Stimulated activated CD8-positive, alpha-beta memory T cell treated with anti-CD3 and anti-CD28 coated beads, Interleukin-4, amount 100 ng/mL, for 48 hours (primary cell): ENCODE measurements around the gene NUMA1.

Experiments
- DNase-seq: peaks from one replicate; pipeline ENCODE4 v3.0.0-alpha.2; 2020

NUMA1 gene

DNA sequence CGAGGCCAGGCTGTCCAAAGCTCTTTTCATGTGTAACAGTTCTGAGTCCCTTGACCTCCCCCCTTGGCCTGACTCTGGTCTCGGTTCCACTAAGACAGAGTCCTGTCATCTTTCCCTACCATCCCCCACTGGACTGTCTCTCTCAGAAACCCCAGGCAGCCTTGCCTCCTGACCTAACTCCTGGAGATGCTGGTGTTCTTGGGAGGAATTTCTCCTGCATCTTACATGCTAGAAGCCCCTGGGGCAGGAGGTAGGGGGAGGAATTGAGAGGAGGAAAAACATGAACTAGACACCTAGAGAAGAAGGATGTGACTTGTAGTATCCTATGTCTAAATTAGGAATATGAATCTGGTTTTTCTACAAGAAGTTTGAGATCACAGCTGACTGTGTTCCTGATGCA lies 82.3 kb downstream of the NUMA1 start:
- DNase-seq: no peak

DNA sequence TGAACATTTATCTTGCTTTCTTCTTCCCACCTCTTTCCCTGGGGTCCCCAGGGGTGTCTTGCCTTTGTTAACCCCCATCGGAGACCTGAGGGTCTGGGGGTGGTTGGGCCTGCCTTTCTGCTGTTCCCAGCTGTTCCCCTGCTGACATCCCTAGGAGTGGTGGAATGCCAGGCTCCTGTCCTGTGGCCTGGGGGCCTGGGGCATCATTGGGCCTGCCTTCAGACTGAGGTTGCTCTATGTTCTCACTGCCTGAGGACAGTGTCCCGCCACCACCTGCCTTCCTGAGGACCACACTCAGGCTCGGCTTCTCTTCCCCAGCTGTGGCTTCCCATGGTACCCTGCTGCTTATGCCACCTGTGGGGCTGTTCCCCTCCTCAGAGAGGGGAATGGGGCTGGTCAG lies 82.7 kb downstream of the NUMA1 start:
- no peak for DNase-seq

DNA sequence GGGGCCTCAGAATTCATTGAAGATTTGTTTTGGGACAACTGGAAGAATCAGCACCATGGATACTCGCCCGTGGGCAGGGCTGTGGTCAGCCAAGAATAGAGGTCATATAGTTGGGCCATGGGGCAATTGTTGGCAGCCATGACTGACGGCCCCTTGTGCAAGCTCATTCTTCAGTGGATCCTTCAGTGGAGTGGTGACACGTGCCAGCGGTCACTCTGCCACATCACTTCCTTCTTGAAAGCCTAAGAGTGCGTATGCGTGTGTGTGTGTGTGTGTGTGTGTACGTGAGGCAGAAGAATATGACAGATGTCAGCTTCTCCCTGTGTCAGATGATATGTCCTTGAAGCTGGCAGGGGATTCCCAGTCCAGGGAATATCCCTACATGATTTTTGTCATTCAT lies 83.4 kb downstream of the NUMA1 start:
- DNase-seq: no peak

DNA sequence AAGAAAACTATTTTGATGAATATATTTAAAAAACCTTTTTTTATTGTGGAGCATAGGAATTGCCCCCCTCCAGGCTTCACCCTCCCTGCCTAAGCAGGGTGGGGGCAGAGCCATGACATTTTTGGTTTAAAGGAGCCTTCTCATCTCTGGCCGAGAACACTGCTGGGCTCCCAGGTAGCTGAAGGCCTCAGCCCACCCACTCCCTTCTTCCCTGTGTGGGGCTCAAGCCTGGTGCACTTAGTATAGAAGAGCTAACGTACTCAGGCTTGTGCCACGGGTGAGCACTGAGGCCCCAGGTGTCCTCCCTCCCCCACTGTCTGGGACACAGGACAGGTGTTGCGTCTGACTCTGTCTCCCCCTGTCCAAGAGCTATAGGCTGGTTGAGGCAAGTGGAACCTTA lies 83.8 kb downstream of the NUMA1 start:
- no peak for DNase-seq

DNA sequence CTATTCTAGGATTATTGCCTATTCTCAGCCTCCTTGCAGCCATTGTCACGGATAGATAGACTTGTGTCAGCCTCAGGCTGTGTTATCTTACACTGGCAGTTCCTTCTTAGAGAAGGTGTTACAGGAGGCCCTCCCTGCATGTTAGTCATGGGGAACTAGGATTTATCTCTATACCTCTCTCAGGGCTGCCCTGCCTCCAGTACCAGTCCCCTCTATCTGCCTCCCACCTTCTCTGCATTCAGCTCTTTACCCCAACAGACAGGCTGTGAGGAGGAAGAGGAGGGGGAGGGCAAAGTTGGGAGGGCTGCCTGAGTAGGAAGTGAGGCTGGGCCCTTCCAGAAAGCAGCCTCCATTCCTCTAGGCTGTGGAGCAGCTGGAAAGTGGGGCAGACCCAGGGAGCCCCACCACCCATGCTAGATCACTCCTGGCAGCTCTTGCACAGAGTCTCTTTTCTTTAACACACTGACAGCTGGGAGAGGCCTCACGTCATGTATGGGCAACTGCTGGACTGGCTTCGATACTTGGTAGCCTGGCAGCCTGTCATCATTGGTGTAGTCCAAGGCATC lies 84.5 kb downstream of the NUMA1 start:
- DNase-seq: no peak

DNA sequence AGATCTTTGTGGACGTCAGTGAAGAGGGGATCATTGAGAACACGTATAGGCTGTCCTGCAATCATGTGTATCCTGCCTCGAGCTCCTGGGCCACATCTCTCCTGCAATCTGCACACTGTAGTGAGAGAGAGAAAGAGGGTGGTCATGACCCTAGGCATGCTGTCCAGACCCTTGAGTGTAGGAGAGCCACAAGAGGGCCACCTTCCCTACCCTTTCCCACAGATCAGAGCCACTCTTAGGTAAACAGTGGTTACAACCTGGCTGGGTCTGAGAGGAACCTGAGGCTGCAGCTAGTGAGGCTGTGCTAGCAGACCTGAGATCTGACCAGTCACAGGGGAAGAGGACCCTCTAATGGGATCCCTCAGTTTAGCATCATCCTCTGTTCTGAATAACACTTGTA lies 85.6 kb downstream of the NUMA1 start:
- no peak for DNase-seq

DNA sequence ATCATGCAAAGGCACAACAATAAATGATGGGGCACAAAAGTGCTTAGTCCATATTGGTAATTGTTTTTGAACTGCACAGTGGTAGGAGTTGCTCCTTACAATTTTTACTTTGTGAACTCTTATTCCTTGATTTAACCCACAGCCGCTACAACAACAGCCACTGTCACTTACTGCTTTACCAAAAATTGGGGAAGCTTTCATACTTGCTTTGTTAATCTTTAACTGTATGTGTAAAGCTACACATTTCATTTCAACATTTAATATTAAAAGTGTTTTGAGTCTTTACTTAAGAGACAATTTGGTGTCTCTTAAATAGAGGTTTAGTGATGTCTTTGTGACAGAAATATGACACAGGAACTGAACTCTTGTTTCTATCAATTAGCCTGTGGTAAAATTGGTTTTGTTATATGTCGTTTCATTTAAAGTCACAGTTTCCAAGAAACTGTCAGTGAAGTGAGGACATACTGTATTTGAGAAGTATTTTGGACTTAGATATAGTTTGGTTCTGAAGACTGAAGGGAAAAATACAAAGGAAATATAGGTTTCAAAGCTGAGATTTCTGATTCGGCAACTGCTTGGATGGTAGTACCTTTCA lies 88.1 kb downstream of the NUMA1 start:
- no peak for DNase-seq

DNA sequence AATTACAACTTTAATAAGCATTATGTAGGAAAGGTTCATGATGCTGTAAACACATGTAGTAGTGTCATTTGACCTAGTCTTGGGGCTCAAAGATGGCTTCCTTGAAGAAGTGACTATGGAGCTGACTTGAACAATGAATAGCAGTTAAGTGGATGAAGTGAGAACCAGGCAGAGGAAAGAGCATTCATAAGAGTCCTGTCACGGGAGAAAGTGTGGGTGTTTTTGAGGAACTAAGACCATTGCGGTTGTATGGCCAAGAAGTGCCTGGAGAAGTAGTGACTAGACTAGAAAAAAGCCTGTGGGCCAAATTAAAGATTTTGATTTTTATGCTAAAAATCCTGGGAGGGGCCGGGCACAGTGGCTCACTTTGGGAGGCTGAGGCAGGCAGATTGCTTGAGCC lies 88.8 kb downstream of the NUMA1 start:
- no peak for DNase-seq

DNA sequence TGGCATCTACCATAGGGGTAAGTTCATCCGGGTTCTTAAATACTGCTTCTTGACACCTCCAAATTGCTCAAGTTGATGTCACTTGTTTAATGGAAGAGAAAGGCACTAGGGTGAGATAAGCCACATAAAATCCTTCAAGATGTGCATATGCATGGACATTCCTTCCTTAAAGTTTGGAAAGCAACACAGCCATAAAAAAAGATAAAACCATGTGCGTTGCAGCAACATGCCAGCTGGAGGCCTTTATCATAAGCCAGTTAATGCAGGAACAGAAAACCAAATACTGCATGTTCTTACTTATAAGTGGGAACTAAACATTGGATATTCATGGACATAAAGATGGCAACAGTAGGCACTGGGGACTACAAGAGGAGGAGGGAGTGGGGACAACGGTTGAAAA lies 89.6 kb downstream of the NUMA1 start:
- DNase-seq: no peak

DNA sequence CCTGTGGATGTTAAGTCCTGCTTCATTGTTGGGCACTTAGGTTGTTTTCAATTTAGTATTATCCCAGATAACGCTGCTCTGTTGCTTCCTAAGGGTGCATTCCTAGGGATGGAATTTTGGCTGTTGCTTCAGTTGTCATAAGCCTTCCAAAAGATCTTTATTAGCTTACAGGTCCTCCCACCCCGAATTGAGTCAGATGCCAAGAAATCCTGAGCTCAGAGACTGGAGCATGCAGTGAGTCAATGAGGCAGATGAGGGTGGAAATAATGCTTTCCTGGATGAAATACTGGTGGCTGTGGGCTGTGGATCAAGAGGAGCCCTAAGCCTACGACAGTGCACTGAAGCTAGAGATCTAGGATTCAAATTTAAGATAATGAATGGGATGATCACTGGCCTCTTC lies 92.3 kb downstream of the NUMA1 start:
- DNase-seq: no peak

DNA sequence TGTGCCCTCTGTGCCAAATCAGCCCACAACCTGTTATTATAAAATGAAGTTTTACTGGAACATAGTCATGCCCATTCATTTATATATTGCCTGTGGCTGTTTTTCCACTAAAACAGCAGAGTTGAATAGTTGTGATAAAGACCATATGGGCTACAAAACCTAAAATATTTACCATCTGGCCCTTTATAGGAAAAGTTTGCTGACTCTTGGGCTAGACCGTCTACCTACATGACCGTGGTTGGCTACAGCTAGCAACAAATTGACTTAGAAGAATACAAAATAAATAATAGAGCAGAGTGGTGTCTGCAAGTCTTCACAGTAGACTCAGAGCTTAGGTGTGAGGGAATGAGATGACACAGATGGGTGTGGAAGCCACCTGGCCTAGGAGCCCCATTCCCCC lies 92.8 kb downstream of the NUMA1 start:
- no peak for DNase-seq

DNA sequence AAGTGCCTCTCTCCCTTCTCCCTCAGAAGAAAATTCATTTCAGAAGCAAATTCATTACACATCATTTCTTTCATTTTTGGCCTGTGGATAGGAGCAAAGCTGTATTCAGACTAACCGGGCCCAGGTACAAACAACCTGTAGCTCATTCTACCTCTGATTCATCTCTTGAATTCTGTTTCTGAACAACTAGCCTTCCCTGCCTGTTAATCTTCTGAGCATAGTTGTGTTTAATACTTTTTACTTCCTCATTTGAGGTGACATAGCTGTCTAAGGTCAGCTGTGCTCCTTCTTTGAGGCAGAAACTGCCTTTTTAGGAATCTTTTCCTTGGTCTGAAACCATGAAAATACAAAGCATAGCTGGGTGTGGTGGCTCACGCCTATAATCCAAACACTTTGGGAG lies 94.2 kb downstream of the NUMA1 start:
- DNase-seq: no peak

DNA sequence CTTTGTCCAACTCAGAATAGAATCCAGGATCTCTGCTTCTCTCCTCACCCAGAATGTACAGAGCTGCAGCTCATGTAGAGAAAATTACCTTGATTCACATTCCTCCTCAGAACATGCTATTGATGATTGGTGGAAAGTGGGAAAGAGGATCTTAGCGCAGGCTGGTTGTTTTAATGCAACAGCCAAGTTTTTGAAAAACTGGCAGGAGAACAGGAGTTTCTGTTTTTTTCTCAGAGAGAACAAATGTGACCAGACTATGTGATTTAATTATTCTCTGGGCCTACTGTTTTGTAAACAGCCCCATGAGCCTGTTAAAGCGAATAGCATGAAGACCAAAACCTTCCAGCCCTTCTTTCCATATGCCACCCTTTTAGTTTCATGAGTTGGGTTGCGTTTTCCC lies 100.7 kb downstream of the NUMA1 start:
- DNase-seq: no peak

DNA sequence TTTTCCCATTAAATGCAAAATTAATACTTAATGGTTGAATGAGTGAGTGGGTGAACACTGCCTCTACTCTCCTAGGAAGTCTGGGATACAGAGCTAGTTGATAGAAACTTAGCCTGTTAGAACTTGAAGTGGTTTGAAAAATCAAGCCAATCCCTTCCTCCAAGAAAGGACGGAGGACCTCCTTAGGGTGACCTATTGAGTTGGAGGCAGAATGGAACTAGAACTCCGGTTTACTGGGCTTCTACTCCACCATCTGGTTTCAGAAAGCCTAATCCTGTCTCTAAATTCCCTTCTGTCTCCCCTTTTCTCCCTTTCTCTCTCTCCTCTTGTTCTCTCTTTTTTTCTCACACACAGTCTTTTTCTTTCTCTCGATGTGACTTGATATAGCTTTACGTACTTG lies 101.2 kb downstream of the NUMA1 start:
- DNase-seq: no peak

DNA sequence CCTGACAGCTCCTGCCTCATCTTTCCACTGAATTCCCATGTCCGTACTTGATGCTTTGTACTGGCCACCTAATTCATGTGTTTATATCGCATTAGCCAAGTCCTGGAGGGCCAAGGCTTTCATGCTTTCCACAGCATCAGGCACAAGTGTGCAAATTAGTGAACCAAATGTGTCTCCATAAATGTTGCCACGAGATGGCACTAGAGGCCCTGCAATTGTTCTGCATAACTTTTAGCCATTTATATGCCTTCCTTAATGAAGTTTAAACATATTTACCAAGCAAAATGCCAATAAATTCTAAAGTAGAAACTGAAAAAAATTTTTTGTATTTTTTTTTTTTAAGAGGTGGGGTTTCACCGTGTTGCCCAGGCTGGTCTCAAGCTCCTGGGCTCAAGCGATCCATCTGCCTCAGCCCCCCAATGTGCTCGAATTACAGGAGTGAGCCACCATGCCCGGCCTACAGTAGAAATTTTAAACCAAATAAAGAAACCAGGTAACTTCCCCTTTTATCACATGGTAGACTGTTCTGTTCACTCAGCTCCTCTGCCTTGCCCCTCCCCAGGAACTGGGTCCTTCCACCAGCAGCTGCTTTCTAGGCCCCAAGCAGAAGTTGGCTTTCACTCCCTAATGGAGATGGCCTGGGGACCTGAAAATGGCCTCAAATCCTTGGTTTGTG lies 102.5 kb downstream of the NUMA1 start:
- peak; percentile 67 for DNase-seq

DNA sequence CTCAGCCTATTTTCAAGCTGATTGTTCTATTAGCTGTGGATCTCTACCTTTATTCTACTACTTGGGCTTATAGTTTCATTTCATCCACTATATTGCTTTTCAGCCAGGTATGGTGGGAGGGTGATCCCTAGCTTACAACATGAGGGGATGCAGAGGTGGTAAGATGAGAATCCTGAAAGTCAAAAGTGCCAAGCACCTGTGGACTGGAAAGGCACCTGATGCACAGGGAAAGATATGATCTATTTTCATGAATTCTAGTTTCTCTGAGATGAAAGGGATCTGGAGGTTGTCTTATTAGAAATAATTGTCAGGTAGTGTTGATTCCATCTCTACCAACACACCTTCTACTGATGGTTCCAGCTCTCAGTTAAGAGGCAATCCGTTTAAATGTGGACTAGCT lies 103.3 kb downstream of the NUMA1 start:
- DNase-seq: no peak

DNA sequence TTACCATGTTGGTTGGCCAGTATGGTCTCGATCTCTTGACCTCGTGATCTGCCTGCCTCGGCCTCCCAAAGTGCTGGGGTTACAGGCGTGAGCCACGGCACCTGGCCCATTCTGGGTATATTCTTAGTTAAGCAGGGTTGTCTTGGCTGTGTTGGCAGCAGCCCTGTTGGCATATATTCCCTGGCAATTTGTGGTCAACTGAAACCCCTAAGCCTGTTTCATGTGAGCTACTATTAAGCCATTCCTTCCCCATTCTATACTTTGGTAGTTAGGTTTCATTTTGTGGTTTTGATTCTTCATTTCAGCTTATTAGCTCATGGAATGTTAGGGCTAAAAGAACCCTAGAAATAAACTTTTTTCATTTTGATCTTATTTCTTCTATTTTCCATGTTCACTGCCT lies 103.8 kb downstream of the NUMA1 start:
- no peak for DNase-seq

DNA sequence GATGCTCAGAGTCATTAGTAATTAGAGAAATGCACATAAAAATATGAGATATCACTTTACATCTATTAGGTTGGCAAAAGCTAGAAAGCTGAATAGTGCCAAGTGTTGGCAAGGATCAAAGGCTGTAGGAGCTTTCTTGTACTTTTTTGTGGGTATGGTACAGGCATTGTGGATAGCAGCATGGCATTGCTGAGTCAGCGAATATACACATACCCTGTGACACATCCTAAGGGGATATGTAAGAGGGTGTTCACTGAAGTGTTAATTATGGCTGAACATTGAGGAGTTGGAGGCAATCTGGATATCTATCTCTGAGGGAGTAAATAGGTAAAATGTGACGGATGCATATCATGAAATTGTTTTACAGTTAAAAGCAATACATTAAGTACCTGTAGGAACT lies 108.7 kb downstream of the NUMA1 start:
- DNase-seq: no peak

DNA sequence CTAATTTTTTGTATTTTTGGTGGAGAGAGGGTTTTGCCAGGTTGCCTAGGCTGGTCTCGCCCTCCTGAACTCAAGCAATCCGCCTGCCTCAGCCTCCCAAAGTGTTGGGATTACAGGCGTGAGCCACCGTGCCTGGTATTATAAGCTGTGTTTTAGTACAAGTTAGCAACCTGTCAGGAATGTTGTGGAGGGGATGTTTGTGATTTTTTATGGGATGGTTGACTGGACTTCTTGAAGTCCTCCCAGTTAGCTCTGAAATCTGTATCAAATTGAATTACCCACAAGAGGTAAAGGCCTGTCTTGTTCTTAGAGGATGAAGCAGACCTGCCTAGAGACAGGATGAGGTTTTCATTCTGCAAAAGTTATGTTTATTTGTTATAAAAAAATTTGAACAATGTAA lies 115.7 kb downstream of the NUMA1 start:
- DNase-seq: no peak

DNA sequence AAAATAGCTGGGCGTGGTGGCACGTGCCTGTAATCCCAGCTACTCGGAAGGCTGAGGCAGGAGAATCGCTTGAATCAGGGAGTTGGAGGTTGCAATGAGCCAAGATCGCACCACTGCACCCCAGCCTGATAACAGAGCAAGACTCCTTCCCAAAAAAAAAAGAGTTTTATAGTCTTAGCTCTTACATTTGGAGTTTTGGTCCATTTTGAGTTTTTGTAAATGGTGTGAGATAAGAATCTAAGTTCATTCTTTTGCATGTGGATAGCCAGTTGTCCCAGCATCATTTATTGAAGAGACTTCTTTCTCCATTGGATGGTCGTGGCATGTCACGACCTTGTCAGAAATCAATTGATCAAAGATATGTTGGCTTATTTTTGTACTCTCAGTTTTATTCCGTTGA lies 116.9 kb downstream of the NUMA1 start:
- DNase-seq: no peak

DNA sequence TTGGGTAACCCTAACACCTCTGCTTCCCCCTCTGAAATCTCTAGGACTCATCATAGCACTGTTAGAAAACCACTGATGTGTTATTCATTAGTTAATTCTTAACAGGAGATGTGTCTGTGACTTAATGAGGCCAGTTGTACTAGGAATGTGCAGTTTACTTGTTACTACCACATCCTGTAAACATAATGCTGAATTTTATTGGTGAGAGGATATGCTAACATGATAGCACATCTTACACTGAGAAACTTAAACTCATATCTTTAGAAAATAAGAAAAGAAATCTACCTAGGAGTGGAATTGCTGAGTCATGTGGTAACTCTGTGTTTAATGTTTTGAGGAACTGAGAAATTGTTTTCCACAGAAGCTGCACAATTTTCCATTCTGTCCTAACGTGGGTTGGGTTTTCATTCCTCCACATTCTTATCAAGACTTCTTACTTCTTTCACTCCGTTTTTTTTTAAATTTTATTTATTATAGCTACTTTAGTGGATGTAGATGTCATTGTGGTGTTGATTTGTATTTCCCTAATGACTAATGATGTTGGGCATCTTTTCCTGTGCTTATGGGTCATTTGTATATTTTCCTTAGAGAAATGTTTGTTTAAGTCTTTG lies 117.8 kb downstream of the NUMA1 start:
- DNase-seq: no peak

DNA sequence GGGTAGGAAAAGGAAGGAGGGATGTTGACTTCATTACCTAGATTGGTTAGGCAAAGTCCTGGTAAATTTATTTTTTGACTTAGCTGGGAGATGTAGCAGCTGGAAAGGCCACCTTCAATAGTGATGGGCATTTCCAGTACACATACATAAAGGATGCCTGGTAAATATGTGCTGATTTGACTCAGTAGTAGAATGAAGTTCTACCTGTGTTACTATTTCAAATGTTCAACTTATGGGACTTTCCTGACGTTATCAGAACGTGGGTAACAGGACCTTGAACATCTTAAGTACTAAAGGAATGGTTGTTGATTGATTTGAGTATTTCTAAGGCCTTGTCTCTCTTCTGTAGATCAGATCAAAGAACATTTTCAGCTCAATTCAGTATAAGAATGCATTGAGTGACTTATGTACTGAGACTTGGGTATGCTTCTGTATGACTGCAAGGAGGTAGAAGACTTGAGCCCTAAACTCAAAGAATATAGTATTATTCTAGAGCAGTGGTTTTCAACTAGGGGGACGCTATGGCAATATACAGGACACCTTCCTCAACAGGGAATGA lies 124.4 kb downstream of the NUMA1 start:
- DNase-seq: no peak
